Osteoblast (primary cell): ENCODE data around the gene ENGASE. TPM values are rescaled to one million over a fixed set of nuclear protein-coding genes. Genes with fewer than 3 reads are reported as not detected.

ENCODE experiments used
- DNase-seq: peaks from one replicate; pipeline ENCODE4 v3.0.0; 2011; ENCODE audit warnings: low spot score, mixed read lengths; ENCODE audit not compliant: insufficient read length; ENCODE audit errors: missing footprints
- H2AFZ ChIP-seq: 2 replicates; pipeline ENCODE4 v1.6.0; 2011; ENCODE audit warnings: mild to moderate bottlenecking, low read length
- H3K27ac ChIP-seq: 2 replicates; pipeline ENCODE4 v1.5.1; 2011; ENCODE audit warnings: mild to moderate bottlenecking, low read depth, low read length, moderate library complexity
- H3K27me3 ChIP-seq: 2 replicates; pipeline ENCODE4 v1.6.0; 2012; ENCODE audit warnings: mild to moderate bottlenecking, control low read depth, inconsistent platforms, low read length, moderate library complexity; ENCODE audit not compliant: insufficient read depth
- H3K36me3 ChIP-seq: 2 replicates; pipeline ENCODE4 v1.5.1; 2011; ENCODE audit warnings: mild to moderate bottlenecking, low read length, control low read depth, moderate library complexity; ENCODE audit not compliant: insufficient read depth
- H3K4me1 ChIP-seq: 2 replicates; pipeline ENCODE4 v1.5.1; 2011; ENCODE audit warnings: mild to moderate bottlenecking, low read length, control low read depth, moderate library complexity; ENCODE audit not compliant: insufficient read depth
- H3K4me2 ChIP-seq: 2 replicates; pipeline ENCODE4 v1.6.0; 2011; ENCODE audit warnings: mild to moderate bottlenecking, low read length; ENCODE audit not compliant: insufficient read depth
- H3K4me3 ChIP-seq: fragments of 200-600 bp; sonication (generic); 3 replicates; pipeline ENCODE4 v1.5.1; 2012; ENCODE audit warnings: mild to moderate bottlenecking, low read length, inconsistent platforms; ENCODE audit not compliant: insufficient read depth
- H3K79me2 ChIP-seq: 2 replicates; pipeline ENCODE4 v1.6.0; 2012; ENCODE audit warnings: mild to moderate bottlenecking, low read length, control low read depth, inconsistent platforms; ENCODE audit not compliant: insufficient read depth
- H3K9me3 ChIP-seq: 2 replicates; pipeline ENCODE4 v1.5.1; 2011; ENCODE audit warnings: low read depth, low read length, control low read depth
- H4K20me1 ChIP-seq: 2 replicates; pipeline ENCODE4 v1.6.0; 2012; ENCODE audit warnings: mild to moderate bottlenecking, low read length, control low read depth; ENCODE audit not compliant: insufficient read depth
- CTCF ChIP-seq: IDR thresholded peaks from 2 replicates; pipeline ENCODE4 v1.5.1; 2011; ENCODE audit warnings: mild to moderate bottlenecking, low read depth, low read length, moderate library complexity; ENCODE audit errors: extremely low read depth
- total RNA-seq: library from RNA; depleted of rRNA; stranded (reverse); fragments of >200 nt; gene quantifications from 2 replicates; pipeline ENCODE4 v1.2.3, GENCODE V29; 2012

The ENGASE gene
- total RNA-seq, 1 donor = 14.5 TPM

GRCh38 chr17:79116575-79117368 is 42.1 kb downstream of the ENGASE start:
- H3K9me3 ChIP-seq = no peaks in the 10 kb centered on the region
- no peak overlapping the region for H3K4me3 ChIP-seq
- TF ChIP-seq CTCF = no peak
- H3K27me3 ChIP-seq = peaks cover 13% of the 10 kb centered on the region
- no peaks in the 10 kb centered on the region for H3K4me1 ChIP-seq
- no peak for DNase-seq
- no peak overlapping the region for H3K4me2 ChIP-seq
- no peaks in the 10 kb centered on the region for H3K79me2 ChIP-seq
- no peak overlapping the region for H3K27ac ChIP-seq
- H3K36me3 ChIP-seq = no peaks in the 10 kb centered on the region
- H2AFZ ChIP-seq = no peak overlapping the region
- no peaks in the 10 kb centered on the region for H4K20me1 ChIP-seq

GRCh38 chr17:79117905-79118487 is 43.4 kb downstream of the ENGASE start:
- no peaks in the 10 kb centered on the region for H3K79me2 ChIP-seq
- no peak overlapping the region for H3K4me3 ChIP-seq
- H3K27ac ChIP-seq = no peak overlapping the region
- H3K4me1 ChIP-seq = no peaks in the 10 kb centered on the region
- peaks cover 13% of the 10 kb centered on the region for H3K27me3 ChIP-seq
- DNase-seq = no peak
- TF ChIP-seq CTCF = no peak
- H3K4me2 ChIP-seq = no peak overlapping the region
- no peak overlapping the region for H2AFZ ChIP-seq
- H3K9me3 ChIP-seq = no peaks in the 10 kb centered on the region
- no peaks in the 10 kb centered on the region for H4K20me1 ChIP-seq
- H3K36me3 ChIP-seq = no peaks in the 10 kb centered on the region

- H2AFZ ChIP-seq = no peak overlapping the region
- no peaks in the 10 kb centered on the region for H4K20me1 ChIP-seq
- H3K9me3 ChIP-seq = no peaks in the 10 kb centered on the region
- no peaks in the 10 kb centered on the region for H3K79me2 ChIP-seq
- H3K4me3 ChIP-seq = no peak overlapping the region
- H3K4me1 ChIP-seq = no peaks in the 10 kb centered on the region
- H3K4me2 ChIP-seq = no peak overlapping the region
- no peaks in the 10 kb centered on the region for H3K36me3 ChIP-seq
- no peak overlapping the region for H3K27ac ChIP-seq
- H3K27me3 ChIP-seq = peaks cover 6% of the 10 kb centered on the region
- DNase-seq = no peak
- TF ChIP-seq CTCF = no peak
Observed at GRCh38 chr17:79118924-79119323, 44.3 kb downstream of the ENGASE start.

- Histone ChIP-seq H3K9me3 (no peaks in the 10 kb centered on the region), H3K27ac (no peak overlapping the region), H3K36me3 (no peaks in the 10 kb centered on the region), H4K20me1 (no peaks in the 10 kb centered on the region), H3K4me2 (no peak overlapping the region), H3K4me3 (no peak overlapping the region), H3K27me3 (peaks cover 7% of the 10 kb centered on the region), H3K4me1 (no peaks in the 10 kb centered on the region), H2AFZ (no peak overlapping the region), H3K79me2 (no peaks in the 10 kb centered on the region)
- no peak for DNase-seq
- no peak for TF ChIP-seq CTCF
Observed at GRCh38 chr17:79120259-79120658, 45.6 kb downstream of the ENGASE start.
